Measurements from ENCODE around the gene SYN1. TPM values are rescaled to one million over a fixed set of nuclear protein-coding genes. Genes with fewer than 3 reads are reported as not detected.
A peak's percentile ranks its signal among the peaks of the same experiment; 100 is the strongest.

SYN1 gene
- total and polyA plus RNA-seq, 10 donors, result 0.10 to 1.2 (median 0.61) TPM

DNA sequence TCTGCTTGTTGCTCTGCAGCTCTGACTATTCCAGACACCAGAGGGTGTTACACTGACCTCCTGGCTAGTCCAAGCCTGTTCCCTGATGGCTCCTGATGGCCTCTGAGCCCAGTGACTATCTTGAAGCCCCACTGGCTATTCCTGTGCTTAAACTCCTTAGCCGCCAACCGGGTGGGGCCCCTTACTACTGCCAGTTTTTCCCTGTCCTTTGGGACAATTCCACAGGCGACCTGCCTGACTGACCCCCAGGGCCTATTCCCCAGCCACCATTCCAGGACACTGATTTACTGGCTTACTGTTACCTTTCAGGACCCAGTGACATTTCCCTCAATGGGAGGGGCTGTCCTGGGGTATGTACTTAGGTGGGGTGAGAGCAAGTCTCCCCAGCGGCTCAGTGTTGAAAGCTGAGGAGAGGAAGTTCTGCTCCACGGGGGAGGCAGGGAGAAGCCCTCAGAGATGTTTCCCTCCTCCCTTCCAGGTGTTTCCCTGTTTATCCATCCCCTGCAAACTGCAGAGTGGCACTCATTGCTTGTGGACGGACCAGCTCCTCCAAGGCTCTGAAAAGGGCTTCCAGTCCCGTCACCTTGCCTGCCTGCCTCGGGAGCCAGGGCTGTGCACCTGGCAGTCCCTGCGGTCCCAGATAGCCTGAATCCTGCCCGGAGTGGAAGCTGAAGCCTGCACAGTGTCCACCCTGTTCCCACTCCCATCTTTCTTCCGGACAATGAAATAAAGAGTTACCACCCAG is 33.4 kb downstream of the SYN1 start:
- WGBS, 5 donors, result 75 to 87% (median 76%) methylated on average over 7 to 11 of the region's 11 CpGs
- DNase-seq, result no peak
- H3K27ac ChIP-seq, result no peak overlapping the region

DNA sequence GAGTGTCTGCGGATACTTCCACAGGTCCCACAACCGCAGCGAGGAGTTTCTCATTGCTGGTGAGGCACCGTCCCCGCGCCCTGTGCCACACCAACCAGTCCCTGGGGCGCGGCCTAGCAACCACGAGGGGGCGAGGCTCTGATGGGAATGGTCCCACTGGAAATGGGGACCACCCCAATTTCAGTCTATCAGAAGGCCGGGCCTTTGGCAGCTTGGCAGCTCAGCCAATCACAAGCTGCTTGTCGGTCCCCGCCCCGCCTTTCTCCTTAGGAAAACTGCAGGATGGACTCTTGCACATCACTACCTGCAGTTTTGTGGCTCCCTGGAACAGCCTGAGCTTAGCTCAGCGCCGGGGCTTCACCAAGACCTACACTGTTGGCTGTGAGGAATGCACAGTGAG is 34.4 kb downstream of the SYN1 start:
- H3K27me3 ChIP-seq (replicated peaks in 1 of 7), result peaks cover 0 to 3% (median 0%) of the 10 kb centered on the region in 7 donors
- peaks cover 0 to 22% (median 4%) of the 10 kb centered on the region in 6 donors for H3K4me1 ChIP-seq
- H3K36me3 ChIP-seq, result peaks cover 0 to 24% (median 1%) of the 10 kb centered on the region in 6 donors
- 68 to 92% (median 76%) methylated on average over 15 to 16 of the region's 16 CpGs; no CpG with 5 or more reads in 1 of the 5 donors for WGBS, 5 donors
- H3K4me3 ChIP-seq, result no peak overlapping the region
- no peaks in the 10 kb centered on the region for H3K9me3 ChIP-seq
- no peak for DNase-seq
- TF ChIP-seq POLR2A (IDR thresholded peaks at IDR 0.05) (no peak), POLR2AphosphoS5 (IDR thresholded peaks at IDR 0.05) (no peak)
- TF ChIP-seq, protein P1, sequence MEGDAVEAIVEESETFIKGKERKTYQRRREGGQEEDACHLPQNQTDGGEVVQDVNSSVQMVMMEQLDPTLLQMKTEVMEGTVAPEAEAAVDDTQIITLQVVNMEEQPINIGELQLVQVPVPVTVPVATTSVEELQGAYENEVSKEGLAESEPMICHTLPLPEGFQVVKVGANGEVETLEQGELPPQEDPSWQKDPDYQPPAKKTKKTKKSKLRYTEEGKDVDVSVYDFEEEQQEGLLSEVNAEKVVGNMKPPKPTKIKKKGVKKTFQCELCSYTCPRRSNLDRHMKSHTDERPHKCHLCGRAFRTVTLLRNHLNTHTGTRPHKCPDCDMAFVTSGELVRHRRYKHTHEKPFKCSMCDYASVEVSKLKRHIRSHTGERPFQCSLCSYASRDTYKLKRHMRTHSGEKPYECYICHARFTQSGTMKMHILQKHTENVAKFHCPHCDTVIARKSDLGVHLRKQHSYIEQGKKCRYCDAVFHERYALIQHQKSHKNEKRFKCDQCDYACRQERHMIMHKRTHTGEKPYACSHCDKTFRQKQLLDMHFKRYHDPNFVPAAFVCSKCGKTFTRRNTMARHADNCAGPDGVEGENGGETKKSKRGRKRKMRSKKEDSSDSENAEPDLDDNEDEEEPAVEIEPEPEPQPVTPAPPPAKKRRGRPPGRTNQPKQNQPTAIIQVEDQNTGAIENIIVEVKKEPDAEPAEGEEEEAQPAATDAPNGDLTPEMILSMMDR (IDR thresholded peaks at IDR 0.05 in 8 of 11, conservative IDR thresholded peaks at IDR 0.05 in 3 of 11), result no peak
- intact Hi-C loops (cut with DNase I; ENCODE audit: low total_unique reads), result no loop called here
- no peak overlapping the region for H3K27ac ChIP-seq

More for the DNA sequence above, 33.4 kb downstream of the SYN1 start:
- Histone ChIP-seq H3K36me3 (peaks cover 0 to 24% (median 1%) of the 10 kb centered on the region in 6 donors), H3K4me3 (no peak overlapping the region), H3K4me1 (peaks cover 0 to 20% (median 4%) of the 10 kb centered on the region in 6 donors), H3K27me3 (replicated peaks in 1 of 7) (peaks cover 0 to 3% (median 0%) of the 10 kb centered on the region in 7 donors), H3K9me3 (no peaks in the 10 kb centered on the region)
- intact Hi-C loops (cut with DNase I; ENCODE audit: low total_unique reads), result no loop called here
- TF ChIP-seq, protein P1 (IDR thresholded peaks at IDR 0.05 in 8 of 11, conservative IDR thresholded peaks at IDR 0.05 in 3 of 11), result no peak
- TF ChIP-seq POLR2AphosphoS5 (IDR thresholded peaks at IDR 0.05), result no peak
- no peak for TF ChIP-seq POLR2A (IDR thresholded peaks at IDR 0.05)

DNA sequence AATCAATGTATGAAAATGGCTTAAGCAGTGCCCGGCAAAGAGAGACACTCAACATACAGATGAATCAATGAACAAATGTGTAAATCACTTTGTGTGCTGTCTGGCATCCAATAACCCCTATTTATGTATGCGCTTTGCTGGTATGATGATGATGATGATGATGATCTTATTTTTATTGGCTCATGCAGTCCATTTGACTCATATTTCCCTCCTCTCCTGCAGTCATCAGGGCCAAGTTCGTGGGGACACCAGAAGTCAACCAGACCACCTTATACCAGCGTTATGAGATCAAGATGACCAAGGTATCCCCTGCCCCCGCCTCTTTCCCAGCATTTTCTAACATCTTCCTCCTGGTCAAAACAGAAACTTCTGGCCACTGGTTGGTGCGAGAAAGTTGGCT is 34.9 kb downstream of the SYN1 start:
- Histone ChIP-seq H3K9me3 (no peaks in the 10 kb centered on the region), H3K4me3 (peak overlapping the region in 1 of 8 donors; percentile 68), H3K27me3 (replicated peaks in 1 of 7) (peaks cover 0 to 3% (median 0%) of the 10 kb centered on the region in 7 donors), H3K36me3 (peaks cover 0 to 24% (median 1%) of the 10 kb centered on the region in 6 donors), H3K4me1 (peaks cover 0 to 22% (median 4%) of the 10 kb centered on the region in 6 donors), H3K27ac (no peak overlapping the region)
- TF ChIP-seq POLR2AphosphoS5 (IDR thresholded peaks at IDR 0.05) (no peak), POLR2A (IDR thresholded peaks at IDR 0.05) (no peak)
- TF ChIP-seq, protein P1 (IDR thresholded peaks at IDR 0.05 in 8 of 11, conservative IDR thresholded peaks at IDR 0.05 in 3 of 11), result no peak
- intact Hi-C loops (cut with DNase I; ENCODE audit: low total_unique reads), result no loop called here
- WGBS, 5 donors, result 72 to 90% (median 87%) methylated on average over 6 of the region's 6 CpGs
- DNase-seq, result no peak

DNA sequence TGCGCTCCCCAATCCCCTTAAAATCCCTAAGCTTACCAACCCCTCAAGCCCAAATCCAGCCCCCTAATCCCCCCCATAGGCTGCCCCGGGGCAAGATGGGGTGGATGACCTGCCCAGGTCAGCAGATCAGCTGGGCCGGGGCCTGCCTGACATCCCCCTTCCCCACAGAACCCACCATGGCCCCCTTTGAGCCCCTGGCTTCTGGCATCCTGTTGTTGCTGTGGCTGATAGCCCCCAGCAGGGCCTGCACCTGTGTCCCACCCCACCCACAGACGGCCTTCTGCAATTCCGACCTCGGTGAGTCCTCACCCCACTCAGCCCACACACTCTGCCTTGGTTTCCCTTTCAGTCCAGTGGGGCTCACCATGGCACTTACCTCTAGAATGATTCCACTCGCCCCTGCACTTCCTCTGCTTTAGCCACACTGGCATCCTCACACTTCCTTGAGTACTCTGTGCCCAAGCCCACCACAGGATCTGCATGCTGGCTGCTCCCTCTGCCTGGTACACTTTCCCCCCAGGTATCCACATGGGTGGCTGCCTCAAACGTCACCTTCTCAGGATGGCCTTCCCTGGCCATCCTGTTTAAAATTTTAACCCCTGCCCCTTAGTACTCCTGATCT is 36.3 kb downstream of the SYN1 start:
- TF ChIP-seq POLR2A (IDR thresholded peaks at IDR 0.05) (no peak), POLR2AphosphoS5 (IDR thresholded peaks at IDR 0.05) (no peak)
- TF ChIP-seq, protein P1 (IDR thresholded peaks at IDR 0.05 in 8 of 11, conservative IDR thresholded peaks at IDR 0.05 in 3 of 11), result no peak
- intact Hi-C loops (cut with DNase I; ENCODE audit: low total_unique reads), result no loop called here
- peaks cover 0 to 33% (median 8%) of the 10 kb centered on the region in 6 donors for H3K4me1 ChIP-seq
- H3K27me3 ChIP-seq (replicated peaks in 1 of 7), result peaks cover 0 to 3% (median 0%) of the 10 kb centered on the region in 7 donors
- H3K36me3 ChIP-seq, result peaks cover 0 to 24% (median 1%) of the 10 kb centered on the region in 6 donors
- 29 to 59% (median 36%) methylated on average over 8 of the region's 8 CpGs for WGBS, 5 donors
- DNase-seq, result no peak
- H3K9me3 ChIP-seq, result no peaks in the 10 kb centered on the region
- H3K4me3 ChIP-seq, result peak overlapping the region in 4 of 8 donors; percentile 13 to 68 (median 42)
- H3K27ac ChIP-seq, result peak overlapping the region in 6 of 8 donors; percentile 14 to 89 (median 83)
